ENCODE results near the gene ERN1. TPM values are rescaled to one million over a fixed set of nuclear protein-coding genes. Genes with fewer than 3 reads are reported as not detected.

The ERN1 gene
- total RNA-seq, 1 donor from 2014 or later = 9.3 TPM

- Histone ChIP-seq H3K4me3 (no peak overlapping the region), H3K36me3 (peaks cover 20% of the 10 kb centered on the region), H3K9me3 (replicated peaks) (no peaks in the 10 kb centered on the region), H3K27ac (replicated peaks) (no peak overlapping the region), H3K27me3 (ENCODE audit: low read depth) (no peaks in the 10 kb centered on the region), H3K4me1 (peaks cover 15% of the 10 kb centered on the region)
- DNase-seq = no peak
- intact Hi-C loops (cut with micrococcal nuclease) = no loop called here
- TF ChIP-seq CTCF (IDR thresholded peaks at IDR 0.05; ENCODE audit: borderline replicate concordance) = no peak
These were observed 34.6 kb downstream of the ERN1 start for GRCh38 chr17:64095144-64095882.

- DNase-seq = no peak
- TF ChIP-seq CTCF (IDR thresholded peaks at IDR 0.05; ENCODE audit: borderline replicate concordance) = no peak
- peaks cover 20% of the 10 kb centered on the region for H3K36me3 ChIP-seq
- peaks cover 15% of the 10 kb centered on the region for H3K4me1 ChIP-seq
- intact Hi-C loops (cut with micrococcal nuclease) = no loop called here
- no peak overlapping the region for H3K27ac ChIP-seq (replicated peaks)
- no peaks in the 10 kb centered on the region for H3K27me3 ChIP-seq (ENCODE audit: low read depth)
- no peak overlapping the region for H3K4me3 ChIP-seq
- no peaks in the 10 kb centered on the region for H3K9me3 ChIP-seq (replicated peaks)
These were observed 35.5 kb downstream of the ERN1 start for GRCh38 chr17:64094412-64094811.

GRCh38 chr17:64092952-64093451 is 36.9 kb downstream of the ERN1 start:
- no peak for DNase-seq

GRCh38 chr17:64092113-64092512 is 37.8 kb downstream of the ERN1 start:
- DNase-seq = no peak
- intact Hi-C loops (cut with micrococcal nuclease) = no loop called here
- Histone ChIP-seq H3K4me1 (peaks cover 13% of the 10 kb centered on the region), H3K36me3 (peaks cover 14% of the 10 kb centered on the region), H3K27me3 (ENCODE audit: low read depth) (no peaks in the 10 kb centered on the region), H3K4me3 (no peak overlapping the region), H3K27ac (replicated peaks) (no peak overlapping the region), H3K9me3 (replicated peaks) (no peaks in the 10 kb centered on the region)
- no peak for TF ChIP-seq CTCF (IDR thresholded peaks at IDR 0.05; ENCODE audit: borderline replicate concordance)

More at GRCh38 chr17:64092952-64093451, 36.9 kb downstream of the ERN1 start:
- TF ChIP-seq CTCF (IDR thresholded peaks at IDR 0.05; ENCODE audit: borderline replicate concordance) = no peak
- Histone ChIP-seq H3K27ac (replicated peaks) (no peak overlapping the region), H3K27me3 (ENCODE audit: low read depth) (no peaks in the 10 kb centered on the region), H3K36me3 (peaks cover 20% of the 10 kb centered on the region), H3K9me3 (replicated peaks) (no peaks in the 10 kb centered on the region), H3K4me1 (peaks cover 15% of the 10 kb centered on the region), H3K4me3 (no peak overlapping the region)
- intact Hi-C loops (cut with micrococcal nuclease) = no loop called here

- no peaks in the 10 kb centered on the region for H3K9me3 ChIP-seq (replicated peaks)
- H3K36me3 ChIP-seq = peaks cover 9% of the 10 kb centered on the region
- intact Hi-C loops (cut with micrococcal nuclease) = no loop called here
- no peaks in the 10 kb centered on the region for H3K27me3 ChIP-seq (ENCODE audit: low read depth)
- H3K27ac ChIP-seq (replicated peaks) = no peak overlapping the region
- peaks cover 9% of the 10 kb centered on the region for H3K4me1 ChIP-seq
- no peak overlapping the region for H3K4me3 ChIP-seq
- TF ChIP-seq CTCF (IDR thresholded peaks at IDR 0.05; ENCODE audit: borderline replicate concordance) = no peak
- no peak for DNase-seq
These were observed 38.4 kb downstream of the ERN1 start for GRCh38 chr17:64091571-64091970.

All from left ventricle myocardium inferior (tissue), 1 donor.